Spleen (tissue), 7 donors: ENCODE measurements around the gene NRDC.

ENCODE experiments used
- POLR2A ChIP-seq, 3 donors: fragments of 450-650 bp; IDR thresholded peaks; one replicate each; pipeline ENCODE4 v1.5.1; 2017; ENCODE audit warnings: antibody characterized with exemption in 3 of 3, mild to moderate bottlenecking in 1 of 3
- POLR2AphosphoS5 ChIP-seq, 3 donors: sonication (generic); formaldehyde crosslinking; IDR thresholded peaks; one replicate each; pipeline ENCODE4 v1.5.1; 2017; ENCODE audit warnings: antibody characterized with exemption in 3 of 3
- TF ChIP-seq, protein P1 (sequence below), 11 experiments: fragments of 200-600 bp in 7 of 11; fragments of 450-650 bp in 4 of 11; sonication (generic) in 4 of 11; IDR thresholded peaks in 8 of 11; conservative IDR thresholded peaks in 3 of 11; 1 replicate in 7 of 11; 2 replicates in 4 of 11; pipeline versions ENCODE4 v1.4.0 to v1.8.0; 2016 to 2021; ENCODE audit warnings: antibody characterized with exemption in 11 of 11, inconsistent platforms in 4 of 11, mild to moderate bottlenecking in 1 of 11
- donor health status: DM: no; HTN: no; CAD: no; lungs with moderate emphysema.
- donor health status: DM: no; HTN: no; CAD: no.
- donor health status: DM: no; HTN: no; CAD: no.

DNA sequence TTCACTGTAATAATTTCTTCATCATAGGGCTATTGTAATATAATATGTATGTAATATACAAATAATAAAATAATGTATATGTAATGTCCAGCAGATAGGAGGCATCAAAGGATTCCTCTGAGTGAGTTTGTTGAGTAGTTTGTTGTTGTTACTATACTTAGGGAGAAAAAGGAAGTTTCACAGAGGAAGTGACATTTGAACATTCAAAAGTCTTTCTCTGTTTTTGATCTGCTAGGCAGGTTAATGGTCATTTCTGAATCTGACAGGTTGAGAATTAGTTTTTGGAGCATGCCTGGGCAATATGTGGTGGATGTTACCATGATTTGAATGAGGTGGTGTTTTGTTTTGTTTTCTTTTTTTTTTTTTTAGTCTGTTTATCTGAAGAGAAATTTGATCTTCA lies 102.1 kb downstream of the NRDC start:
- TF ChIP-seq POLR2A (IDR thresholded peaks at IDR 0.05) (no peak), POLR2AphosphoS5 (IDR thresholded peaks at IDR 0.05) (no peak)
- TF ChIP-seq, protein P1, sequence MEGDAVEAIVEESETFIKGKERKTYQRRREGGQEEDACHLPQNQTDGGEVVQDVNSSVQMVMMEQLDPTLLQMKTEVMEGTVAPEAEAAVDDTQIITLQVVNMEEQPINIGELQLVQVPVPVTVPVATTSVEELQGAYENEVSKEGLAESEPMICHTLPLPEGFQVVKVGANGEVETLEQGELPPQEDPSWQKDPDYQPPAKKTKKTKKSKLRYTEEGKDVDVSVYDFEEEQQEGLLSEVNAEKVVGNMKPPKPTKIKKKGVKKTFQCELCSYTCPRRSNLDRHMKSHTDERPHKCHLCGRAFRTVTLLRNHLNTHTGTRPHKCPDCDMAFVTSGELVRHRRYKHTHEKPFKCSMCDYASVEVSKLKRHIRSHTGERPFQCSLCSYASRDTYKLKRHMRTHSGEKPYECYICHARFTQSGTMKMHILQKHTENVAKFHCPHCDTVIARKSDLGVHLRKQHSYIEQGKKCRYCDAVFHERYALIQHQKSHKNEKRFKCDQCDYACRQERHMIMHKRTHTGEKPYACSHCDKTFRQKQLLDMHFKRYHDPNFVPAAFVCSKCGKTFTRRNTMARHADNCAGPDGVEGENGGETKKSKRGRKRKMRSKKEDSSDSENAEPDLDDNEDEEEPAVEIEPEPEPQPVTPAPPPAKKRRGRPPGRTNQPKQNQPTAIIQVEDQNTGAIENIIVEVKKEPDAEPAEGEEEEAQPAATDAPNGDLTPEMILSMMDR (IDR thresholded peaks at IDR 0.05 in 8 of 11, conservative IDR thresholded peaks at IDR 0.05 in 3 of 11) = no peak
